OCI-LY7 (cell line): Measurements from ENCODE around the gene FKBP14. TPM values are rescaled to one million over a fixed set of nuclear protein-coding genes. Genes with fewer than 3 reads are reported as not detected.

ENCODE experiments used
- BruUV-seq: library from RNA; stranded (reverse); fragments of 400-500 nt; replicated peaks from 2 replicates; lab custom pipeline; 2021; lab: Mats Ljungman, UMichigan
- CTCF ChIA-PET: fragments of 300-600 bp; sonication (Branson Sonifier 250); formaldehyde crosslinking; loops from one replicate; lab custom pipeline; 2022; ENCODE audit warnings: antibody characterized with exemption; ENCODE audit not compliant: unreplicated experiment; lab: Charles Lee
- POLR2A ChIA-PET: fragments of 300-600 bp; sonication (Branson Sonifier 250); formaldehyde crosslinking; loops from one replicate; lab custom pipeline; 2022; ENCODE audit warnings: antibody characterized with exemption; lab: Charles Lee
- DNase-seq: peaks from one replicate; pipeline ENCODE4 v3.0.0-alpha.2; 2015; ENCODE audit warnings: low spot score
- H2AFZ ChIP-seq: fragments of 200-600 bp; sonication (generic), shearing (Covaris generic); 2 replicates; pipeline ENCODE4 v1.6.1; 2014; ENCODE audit warnings: mild to moderate bottlenecking, antibody characterized with exemption, low read length, moderate library complexity
- H3K27ac ChIP-seq: fragments of 200-600 bp; sonication (generic); 2 replicates; pipeline ENCODE4 v1.5.1; 2014; ENCODE audit warnings: mixed run types, low read depth, mild to moderate bottlenecking, moderate library complexity, low read length, inconsistent platforms; ENCODE audit not compliant: poor library complexity, severe bottlenecking
- H3K36me3 ChIP-seq: fragments of 200-600 bp; sonication (generic); 2 replicates; pipeline ENCODE4 v1.6.1; 2014; ENCODE audit warnings: mild to moderate bottlenecking, antibody characterized with exemption, low read length, moderate library complexity, mixed read lengths; ENCODE audit not compliant: insufficient read depth
- H3K4me1 ChIP-seq: fragments of 200-600 bp; sonication (generic); 2 replicates; pipeline ENCODE4 v1.5.1; 2014; ENCODE audit warnings: mild to moderate bottlenecking, low read length; ENCODE audit not compliant: insufficient read depth, poor library complexity, severe bottlenecking
- H3K4me2 ChIP-seq: fragments of 200-600 bp; sonication (generic); 2 replicates; pipeline ENCODE4 v1.6.1; 2014; ENCODE audit warnings: mild to moderate bottlenecking, low read length
- H3K4me3 ChIP-seq: fragments of 200-600 bp; sonication (generic); 2 replicates; pipeline ENCODE4 v1.5.1; 2014; ENCODE audit warnings: mild to moderate bottlenecking, low read depth, low read length; ENCODE audit not compliant: poor library complexity, severe bottlenecking
- H3K79me2 ChIP-seq: fragments of 200-600 bp; sonication (generic); 2 replicates; pipeline ENCODE4 v1.6.1; 2016; ENCODE audit warnings: low read depth, mild to moderate bottlenecking, low read length, moderate library complexity, mixed read lengths; ENCODE audit not compliant: insufficient read depth
- H3K9me2 ChIP-seq: fragments of 200-600 bp; sonication (generic); 2 replicates; pipeline ENCODE4 v1.6.1; 2016; ENCODE audit warnings: mild to moderate bottlenecking, low read length, mixed read lengths; ENCODE audit not compliant: insufficient read depth
- H3K9me3 ChIP-seq: fragments of 200-600 bp; sonication (generic); 2 replicates; pipeline ENCODE4 v1.6.1; 2014; ENCODE audit warnings: mild to moderate bottlenecking, mixed run types, low read length, mixed read lengths
- H4K20me1 ChIP-seq: fragments of 200-600 bp; sonication (generic); 2 replicates; pipeline ENCODE4 v1.6.1; 2014; ENCODE audit warnings: mild to moderate bottlenecking, antibody characterized with exemption, low read length, moderate library complexity, mixed read lengths; ENCODE audit not compliant: insufficient read depth
- EZH2phosphoT487 ChIP-seq: fragments of 200-600 bp; sonication (generic); IDR thresholded peaks from 2 replicates; pipeline ENCODE4 v1.6.1; 2018; ENCODE audit warnings: low read depth, borderline replicate concordance, mild to moderate bottlenecking, mixed run types, antibody characterized with exemption, low read length, moderate library complexity, mixed read lengths
- intact Hi-C: fragments of 100-400 bp; cut with micrococcal nuclease; formaldehyde crosslinking; loops from one replicate; pipeline ENCODE4 v1.10.0; 2022; ENCODE audit not compliant: unreplicated experiment
- total RNA-seq, 2 experiments: library from RNA; depleted of rRNA in 1 of 2; stranded (reverse); fragments of >200 nt in 1 of 2; shearing (Covaris generic) in 1 of 2; gene quantifications; 2 replicates each; pipeline ENCODE4 v1.2.3, GENCODE V29; 2014 to 2022
- TF ChIP-seq, protein P1 (sequence below): fragments of 200-600 bp; sonication (generic); conservative IDR thresholded peaks from 2 replicates; pipeline ENCODE4 v1.5.1; 2014; ENCODE audit warnings: mild to moderate bottlenecking, antibody characterized with exemption, low read length, moderate library complexity, mixed read lengths

FKBP14 gene
- total RNA-seq, 2 experiments from 2014 or later, result 5.3 to 15.9 TPM

DNA sequence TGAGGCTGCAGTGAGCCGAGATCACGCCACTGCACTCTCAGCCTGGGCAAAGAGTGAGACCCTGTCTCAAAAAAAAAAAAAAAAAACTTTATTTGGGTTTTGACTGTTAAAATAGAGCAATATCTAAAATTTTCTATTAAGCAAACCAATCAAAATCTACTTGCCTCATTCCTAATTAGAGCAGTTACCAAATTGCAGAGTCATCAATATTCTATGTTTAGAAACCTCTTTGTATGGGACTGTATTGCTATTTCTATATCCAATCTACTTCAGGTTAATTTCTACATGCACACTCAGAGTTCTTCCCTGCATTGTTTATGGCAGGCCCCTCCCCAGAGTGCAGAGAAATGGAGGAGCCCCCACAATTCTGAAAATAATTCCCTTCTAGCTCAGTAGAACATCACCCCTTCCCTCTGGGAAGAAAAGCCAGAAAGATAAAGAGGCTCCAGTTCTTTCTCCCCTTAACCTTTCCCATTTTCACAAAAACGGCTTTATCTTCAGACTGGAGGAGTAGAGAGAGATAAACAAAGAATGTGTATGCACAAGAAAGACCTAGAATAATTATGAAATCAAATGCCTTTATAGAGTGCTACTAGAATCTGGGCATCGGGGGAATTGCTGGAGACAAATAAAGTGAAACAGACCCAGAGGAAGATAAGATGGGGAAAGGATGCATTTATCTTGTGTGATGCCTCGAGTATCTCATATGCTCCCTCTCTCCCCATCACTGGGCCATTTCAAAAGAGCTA lies 54.8 kb downstream of the FKBP14 start:
- POLR2A ChIA-PET, result interaction anchor here (0.7 to 1.1 kb wide), 2 partner anchors 9 to 75 kb away, joined by 3 read pairs; no protein-coding TSS in a partner anchor
- Histone ChIP-seq H2AFZ (no peak overlapping the region), H3K27ac (no peak overlapping the region), H3K9me2 (no peaks in the 10 kb centered on the region), H3K79me2 (peaks cover 63% of the 10 kb centered on the region; the same call in 1 of the 2 replicates), H3K36me3 (peaks cover 37% of the 10 kb centered on the region), H4K20me1 (0 out of 2 replicates have a peak, but pooled peaks cover 7% of the 10 kb centered on the region), H3K4me3 (no peak overlapping the region), H3K4me1 (no peaks in the 10 kb centered on the region), H3K9me3 (no peaks in the 10 kb centered on the region), H3K4me2 (no peak overlapping the region)
- CTCF ChIA-PET, result no interaction called here
- no peak for TF ChIP-seq EZH2phosphoT487
- TF ChIP-seq, protein P1, sequence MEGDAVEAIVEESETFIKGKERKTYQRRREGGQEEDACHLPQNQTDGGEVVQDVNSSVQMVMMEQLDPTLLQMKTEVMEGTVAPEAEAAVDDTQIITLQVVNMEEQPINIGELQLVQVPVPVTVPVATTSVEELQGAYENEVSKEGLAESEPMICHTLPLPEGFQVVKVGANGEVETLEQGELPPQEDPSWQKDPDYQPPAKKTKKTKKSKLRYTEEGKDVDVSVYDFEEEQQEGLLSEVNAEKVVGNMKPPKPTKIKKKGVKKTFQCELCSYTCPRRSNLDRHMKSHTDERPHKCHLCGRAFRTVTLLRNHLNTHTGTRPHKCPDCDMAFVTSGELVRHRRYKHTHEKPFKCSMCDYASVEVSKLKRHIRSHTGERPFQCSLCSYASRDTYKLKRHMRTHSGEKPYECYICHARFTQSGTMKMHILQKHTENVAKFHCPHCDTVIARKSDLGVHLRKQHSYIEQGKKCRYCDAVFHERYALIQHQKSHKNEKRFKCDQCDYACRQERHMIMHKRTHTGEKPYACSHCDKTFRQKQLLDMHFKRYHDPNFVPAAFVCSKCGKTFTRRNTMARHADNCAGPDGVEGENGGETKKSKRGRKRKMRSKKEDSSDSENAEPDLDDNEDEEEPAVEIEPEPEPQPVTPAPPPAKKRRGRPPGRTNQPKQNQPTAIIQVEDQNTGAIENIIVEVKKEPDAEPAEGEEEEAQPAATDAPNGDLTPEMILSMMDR, result no peak
- intact Hi-C loops, result no loop called here
- no TSS peak for BruUV-seq
- no peak for DNase-seq

DNA sequence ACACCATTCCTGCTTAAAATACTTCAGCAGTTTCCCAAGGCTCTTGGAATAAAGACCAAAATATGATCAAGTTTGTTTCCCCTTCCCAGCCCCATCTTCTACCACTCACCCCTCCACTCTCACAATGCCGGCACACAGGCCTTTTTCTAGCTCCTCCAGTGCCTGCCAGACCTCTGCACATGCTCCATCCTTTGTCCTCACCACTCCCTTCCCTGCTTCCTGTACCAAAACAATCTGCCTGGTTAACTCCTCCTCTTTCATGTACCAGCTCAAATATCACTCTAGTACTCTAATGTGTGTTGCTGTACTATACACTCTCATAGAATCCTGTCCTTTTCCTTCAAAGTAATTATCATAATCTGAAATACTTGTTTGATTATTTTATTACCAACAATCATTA lies 56.3 kb downstream of the FKBP14 start:
- ChIA-PET POLR2A (interaction anchor here (1.1 kb wide), 1 partner anchor 14 kb away, joined by 3 read pairs; no protein-coding TSS in a partner anchor), CTCF (interaction anchor here (0.5 kb wide), 1 partner anchor 747 kb away, joined by 3 read pairs; no protein-coding TSS in a partner anchor)
- Histone ChIP-seq H4K20me1 (0 out of 2 replicates have a peak, but pooled peaks cover 3% of the 10 kb centered on the region), H3K36me3 (peaks cover 46% of the 10 kb centered on the region), H3K4me3 (no peak overlapping the region), H3K4me1 (no peaks in the 10 kb centered on the region), H3K4me2 (no peak overlapping the region), H3K27ac (no peak overlapping the region), H3K79me2 (peaks cover 51% of the 10 kb centered on the region; the same call in 1 of the 2 replicates), H3K9me2 (no peaks in the 10 kb centered on the region), H2AFZ (no peak overlapping the region), H3K9me3 (no peaks in the 10 kb centered on the region)
- intact Hi-C loops, result no loop called here
- no TSS peak for BruUV-seq
- no peak for TF ChIP-seq EZH2phosphoT487
- TF ChIP-seq, protein P1, result no peak
- no peak for DNase-seq

DNA sequence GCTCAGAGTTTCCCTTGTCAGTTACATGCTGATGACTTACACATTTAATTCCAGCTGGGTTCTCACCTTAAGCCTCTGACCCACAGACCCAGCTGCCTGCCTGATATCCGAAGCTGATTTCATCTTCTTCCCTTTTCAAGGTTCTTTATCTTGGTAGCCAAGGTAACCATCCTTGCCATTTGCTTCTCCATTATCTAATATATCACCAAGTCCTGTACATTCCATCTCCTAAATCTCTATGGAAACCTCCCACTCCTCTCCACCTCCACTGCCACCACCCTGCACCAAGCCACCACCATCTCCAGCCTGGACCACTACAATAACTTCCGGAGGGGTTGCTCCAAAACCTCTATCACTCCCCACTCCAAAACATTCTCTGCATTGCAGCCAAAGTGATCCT lies 56.8 kb downstream of the FKBP14 start:
- intact Hi-C loops, result no loop called here
- CTCF ChIA-PET, result no interaction called here
- peaks cover 47% of the 10 kb centered on the region; the same call in 1 of the 2 replicates for H3K79me2 ChIP-seq

More for the DNA sequence above, 56.8 kb downstream of the FKBP14 start:
- peaks cover 46% of the 10 kb centered on the region for H3K36me3 ChIP-seq
- no peak overlapping the region for H3K4me2 ChIP-seq
- H3K4me3 ChIP-seq, result no peak overlapping the region
- H3K9me2 ChIP-seq, result no peaks in the 10 kb centered on the region
- no TSS peak for BruUV-seq
- TF ChIP-seq, protein P1, result no peak
- no peak for TF ChIP-seq EZH2phosphoT487
- H3K27ac ChIP-seq, result no peak overlapping the region
- no peaks in the 10 kb centered on the region for H3K4me1 ChIP-seq
- no peaks in the 10 kb centered on the region for H3K9me3 ChIP-seq
- POLR2A ChIA-PET, result interaction anchor here (1.1 kb wide), 1 partner anchor 13 kb away, joined by 3 read pairs; no protein-coding TSS in a partner anchor
- H2AFZ ChIP-seq, result no peak overlapping the region
- no peaks in the 10 kb centered on the region for H4K20me1 ChIP-seq
- no peak for DNase-seq
